ENCODE results near the gene CLCA2. TPM values are rescaled to one million over a fixed set of nuclear protein-coding genes. Genes with fewer than 3 reads are reported as not detected.

CLCA2 gene
- 0.17 and 0.85 TPM in 2 replicates for total RNA-seq

GRCh38 chr1:86423873-86424272 lies at the start of gene CLCA2:
CLCA2 (plus strand) TSS chr1:86424171; CDS start chr1:86424248, 77 bp downstream.
- no peak for DNase-seq (ENCODE audit: low read depth)

- DNase-seq (ENCODE audit: low read depth) = no peak
Observed at GRCh38 chr1:86375688-86376087, 48.3 kb upstream of the CLCA2 start.

GRCh38 chr1:86377341-86377740 lies 46.6 kb upstream of the CLCA2 start:
- DNase-seq (ENCODE audit: low read depth) = no peak

- no peak for DNase-seq (ENCODE audit: low read depth)
Observed at GRCh38 chr1:86378813-86379212, 45.2 kb upstream of the CLCA2 start.

- DNase-seq (ENCODE audit: low read depth) = peak; percentile 83
Observed at GRCh38 chr1:86380257-86380861, 43.6 kb upstream of the CLCA2 start.

GRCh38 chr1:86381223-86381622 lies 42.7 kb upstream of the CLCA2 start:
- no peak for DNase-seq (ENCODE audit: low read depth)

GRCh38 chr1:86382878-86383277 lies 41.1 kb upstream of the CLCA2 start:
- peak; percentile 37 for DNase-seq (ENCODE audit: low read depth)

- DNase-seq (ENCODE audit: low read depth) = no peak
Observed at GRCh38 chr1:86387916-86388627, 35.9 kb upstream of the CLCA2 start.

- DNase-seq (ENCODE audit: low read depth) = no peak
Observed at GRCh38 chr1:86388777-86389176, 35.2 kb upstream of the CLCA2 start.

- no peak for DNase-seq (ENCODE audit: low read depth)
Observed at GRCh38 chr1:86389307-86389706, 34.7 kb upstream of the CLCA2 start.

GRCh38 chr1:86394416-86394815 lies 29.6 kb upstream of the CLCA2 start:
- DNase-seq (ENCODE audit: low read depth) = peak; percentile 43

GRCh38 chr1:86395751-86396497 lies 28.0 kb upstream of the CLCA2 start, which contains the start of gene ODF2L:
ODF2L (minus strand) TSS chr1:86396323; CDS start chr1:86387027, 9,296 bp downstream.
- peak; percentile 73 for DNase-seq (ENCODE audit: low read depth)

- DNase-seq (ENCODE audit: low read depth) = no peak
Observed at GRCh38 chr1:86396498-86396890, 27.5 kb upstream of the CLCA2 start.

- no peak for DNase-seq (ENCODE audit: low read depth)
Observed at GRCh38 chr1:86409416-86410021, 14.5 kb upstream of the CLCA2 start.

GRCh38 chr1:86410879-86411278 lies 13.1 kb upstream of the CLCA2 start:
- no peak for DNase-seq (ENCODE audit: low read depth)

GRCh38 chr1:86416343-86416742 lies 7.6 kb upstream of the CLCA2 start:
- DNase-seq (ENCODE audit: low read depth) = peak; percentile 86

- DNase-seq (ENCODE audit: low read depth) = peak; percentile 36
Observed at GRCh38 chr1:86419277-86419903, 4.6 kb upstream of the CLCA2 start.

- peak; percentile 60 for DNase-seq (ENCODE audit: low read depth)
Observed at GRCh38 chr1:86421601-86422280, 2.2 kb upstream of the CLCA2 start.

- DNase-seq (ENCODE audit: low read depth) = no peak
Observed at GRCh38 chr1:86423473-86423872, 498 bp upstream of the CLCA2 start.

GRCh38 chr1:86429122-86429725 lies 5.3 kb downstream of the CLCA2 start:
- peak; percentile 58 for DNase-seq (ENCODE audit: low read depth)

GRCh38 chr1:86429835-86430234 lies 5.9 kb downstream of the CLCA2 start:
- DNase-seq (ENCODE audit: low read depth) = peak; percentile 98
